ENCODE measurements around the gene PFKFB2.

The PFKFB2 gene

GRCh38 chr1:207052911-207053769 lies at the start of gene PFKFB2:
PFKFB2 (plus strand) TSS chr1:207053275; CDS start chr1:207054718, 1,443 bp downstream.
- peak; percentile 79 to 84 for DNase-seq (ENCODE audit: low read depth in 2 of 2)

DNA sequence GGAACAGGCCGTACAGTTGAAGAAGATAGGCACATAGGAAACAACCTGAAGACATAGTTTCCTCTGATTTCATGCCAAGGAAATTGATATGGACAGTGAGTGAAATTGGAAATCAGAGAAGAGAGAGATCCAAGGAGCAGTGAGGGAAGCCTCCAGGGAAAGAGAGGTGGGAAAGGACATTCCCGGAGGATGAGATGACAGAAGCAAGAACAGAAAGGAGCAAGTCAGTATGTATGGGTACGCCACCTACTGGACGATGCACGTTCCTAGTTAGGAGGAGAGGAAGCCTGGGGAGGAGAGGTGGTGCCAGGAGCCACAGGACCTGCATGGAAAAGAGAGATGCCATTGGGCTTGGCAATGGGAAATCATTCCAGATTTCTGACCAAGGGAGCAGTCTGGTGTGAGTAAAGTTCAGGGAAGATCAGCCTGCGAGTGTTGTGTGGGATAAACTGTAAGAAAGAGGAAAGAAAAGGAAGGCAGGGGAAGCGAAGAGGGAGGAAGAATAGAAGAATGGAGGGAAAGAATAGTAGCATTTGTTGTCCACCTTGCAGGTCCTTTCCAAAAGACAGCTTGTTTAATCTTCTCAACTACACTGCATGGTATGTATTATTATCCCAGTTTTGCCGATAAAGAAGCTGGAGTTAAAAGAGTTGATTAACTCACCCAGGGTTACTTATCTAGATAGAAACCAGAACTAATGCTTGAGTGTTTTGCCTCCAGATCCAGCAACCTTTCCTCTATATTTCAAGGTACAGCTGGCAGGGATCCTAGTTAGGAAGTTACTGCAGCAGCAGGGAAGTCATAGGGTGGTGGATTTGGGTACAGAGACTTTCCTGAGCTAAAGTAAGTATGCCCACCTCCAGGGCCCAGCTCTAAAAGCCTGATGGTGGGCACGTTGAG lies 47.9 kb upstream of the PFKFB2 start:
- peak; percentile 25 to 27 for DNase-seq (ENCODE audit: low read depth in 2 of 2)

- no peak for DNase-seq (ENCODE audit: low read depth in 2 of 2)
These were observed 47.0 kb upstream of the PFKFB2 start for GRCh38 chr1:207006083-207006482.

- DNase-seq (ENCODE audit: low read depth in 2 of 2), result no peak
These were observed 46.2 kb upstream of the PFKFB2 start for GRCh38 chr1:207006914-207007313.

DNA sequence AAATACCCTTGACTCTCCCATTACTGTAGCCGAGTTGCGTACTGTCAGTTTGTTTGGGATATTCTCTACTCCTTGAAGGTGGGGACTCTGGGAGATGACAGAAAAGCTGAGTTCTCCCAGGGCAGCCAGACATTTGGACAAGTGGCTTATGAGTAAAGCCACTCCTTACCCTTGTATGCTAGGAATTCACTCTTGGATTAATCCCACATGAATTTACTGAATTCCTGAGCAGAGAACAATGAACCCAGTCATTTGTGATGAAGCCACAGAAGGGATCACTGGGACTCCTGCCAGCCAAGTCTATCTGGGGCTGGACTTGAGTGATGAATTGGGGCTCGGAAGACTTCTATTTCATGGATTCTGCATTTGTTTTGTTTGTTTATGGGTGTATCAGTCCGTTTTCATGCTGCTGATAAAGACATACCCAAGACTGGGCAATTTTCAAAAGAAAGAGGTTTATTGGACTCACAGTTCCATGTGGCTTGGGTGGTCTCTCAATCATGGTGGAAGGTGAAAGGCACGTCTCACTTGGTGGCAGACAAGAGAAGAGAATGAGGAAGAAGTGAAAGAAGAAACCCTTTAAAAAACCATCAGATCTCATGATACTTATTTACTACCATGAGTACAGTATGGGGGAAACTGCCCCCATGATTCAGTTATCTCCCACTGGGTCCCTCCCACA lies 45.6 kb upstream of the PFKFB2 start:
- DNase-seq (ENCODE audit: low read depth in 2 of 2), result peak; percentile 89

- DNase-seq (ENCODE audit: low read depth in 2 of 2), result no peak
These were observed 43.8 kb upstream of the PFKFB2 start for GRCh38 chr1:207009182-207009850.

DNA sequence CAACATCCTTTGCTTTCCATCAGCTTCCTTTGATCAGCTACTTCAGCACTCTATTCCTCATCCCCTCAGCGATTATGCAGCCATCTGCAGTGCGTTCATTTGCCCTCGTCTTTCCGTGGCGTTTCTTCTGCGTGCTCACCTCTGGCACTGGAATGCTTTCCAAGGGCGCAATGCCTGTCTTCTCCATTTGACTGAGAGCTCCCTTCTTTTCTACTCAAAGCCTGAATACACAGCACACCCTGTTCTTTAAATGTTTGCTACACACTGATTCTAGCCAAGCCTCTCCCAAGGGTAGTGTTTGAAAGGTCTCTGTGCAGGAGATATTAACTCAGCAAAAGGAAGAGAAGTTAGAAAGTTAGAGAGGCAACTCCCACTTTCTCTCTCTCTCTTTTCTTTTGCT lies 43.1 kb upstream of the PFKFB2 start:
- no peak for DNase-seq (ENCODE audit: low read depth in 2 of 2)

GRCh38 chr1:207010726-207011125 lies 42.3 kb upstream of the PFKFB2 start:
- no peak for DNase-seq (ENCODE audit: low read depth in 2 of 2)

GRCh38 chr1:207013321-207014085 lies 39.6 kb upstream of the PFKFB2 start:
- no peak for DNase-seq (ENCODE audit: low read depth in 2 of 2)

GRCh38 chr1:207014728-207015127 lies 38.3 kb upstream of the PFKFB2 start:
- DNase-seq (ENCODE audit: low read depth in 2 of 2), result no peak

DNA sequence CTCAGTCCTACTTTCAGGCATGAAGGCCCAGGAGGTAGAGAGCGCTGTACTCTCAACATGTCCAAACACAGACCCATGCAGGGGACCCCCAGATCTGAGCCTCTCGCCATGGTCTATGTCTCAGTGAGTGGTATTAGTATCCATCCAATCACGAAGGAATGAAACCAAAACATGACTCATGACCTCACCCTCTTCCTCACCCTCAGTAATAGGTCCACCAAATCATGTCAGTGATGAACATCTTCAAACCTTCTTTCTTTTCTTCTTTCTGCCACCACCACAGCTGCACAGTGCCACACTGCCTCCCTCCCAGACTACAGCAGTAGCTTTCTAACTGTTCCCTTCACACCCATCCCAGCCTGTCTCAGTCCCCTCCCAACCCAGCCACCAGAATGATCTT lies 37.3 kb upstream of the PFKFB2 start:
- no peak for DNase-seq (ENCODE audit: low read depth in 2 of 2)

- no peak for DNase-seq (ENCODE audit: low read depth in 2 of 2)
These were observed 35.2 kb upstream of the PFKFB2 start for GRCh38 chr1:207017615-207018559.

DNA sequence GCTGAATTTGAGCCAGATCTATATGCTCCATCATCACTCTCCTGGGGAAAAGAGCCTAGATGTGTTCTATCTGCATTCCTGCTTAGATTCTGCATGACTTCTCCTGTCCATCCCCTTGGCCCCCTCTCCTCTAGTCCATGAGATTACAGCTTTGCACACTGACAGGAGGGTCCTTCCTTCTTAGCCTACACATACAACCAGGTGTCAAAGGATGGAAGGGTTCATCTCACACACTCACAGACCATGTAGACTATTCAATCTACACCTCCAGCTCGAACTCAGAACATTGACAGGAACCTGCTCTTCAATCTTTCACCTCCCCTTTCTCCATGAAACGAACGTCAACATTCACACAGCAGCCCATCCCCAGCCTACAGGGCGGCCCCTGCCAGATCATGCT lies 34.4 kb upstream of the PFKFB2 start:
- DNase-seq (ENCODE audit: low read depth in 2 of 2), result no peak

DNA sequence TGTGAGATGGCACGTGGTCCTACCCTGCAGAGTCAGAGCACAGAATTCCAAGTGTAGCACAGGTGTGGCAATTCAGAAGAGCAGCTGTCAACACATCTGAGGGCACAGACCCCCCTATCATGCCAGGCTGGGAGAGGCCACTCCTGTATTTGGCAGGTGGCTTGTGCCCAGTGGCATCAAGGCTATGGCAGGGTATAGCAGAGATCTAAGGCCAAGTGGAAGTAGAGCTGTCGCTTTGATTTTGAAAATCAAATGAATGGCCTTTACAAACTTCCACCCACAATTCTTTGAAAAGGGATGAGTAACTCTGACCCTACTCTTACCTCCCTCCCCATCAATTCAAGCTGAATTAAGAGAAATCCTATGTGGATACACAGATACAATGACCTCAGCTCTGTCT lies 33.9 kb upstream of the PFKFB2 start:
- DNase-seq (ENCODE audit: low read depth in 2 of 2), result no peak

GRCh38 chr1:207019661-207020060 lies 33.4 kb upstream of the PFKFB2 start:
- no peak for DNase-seq (ENCODE audit: low read depth in 2 of 2)

DNA sequence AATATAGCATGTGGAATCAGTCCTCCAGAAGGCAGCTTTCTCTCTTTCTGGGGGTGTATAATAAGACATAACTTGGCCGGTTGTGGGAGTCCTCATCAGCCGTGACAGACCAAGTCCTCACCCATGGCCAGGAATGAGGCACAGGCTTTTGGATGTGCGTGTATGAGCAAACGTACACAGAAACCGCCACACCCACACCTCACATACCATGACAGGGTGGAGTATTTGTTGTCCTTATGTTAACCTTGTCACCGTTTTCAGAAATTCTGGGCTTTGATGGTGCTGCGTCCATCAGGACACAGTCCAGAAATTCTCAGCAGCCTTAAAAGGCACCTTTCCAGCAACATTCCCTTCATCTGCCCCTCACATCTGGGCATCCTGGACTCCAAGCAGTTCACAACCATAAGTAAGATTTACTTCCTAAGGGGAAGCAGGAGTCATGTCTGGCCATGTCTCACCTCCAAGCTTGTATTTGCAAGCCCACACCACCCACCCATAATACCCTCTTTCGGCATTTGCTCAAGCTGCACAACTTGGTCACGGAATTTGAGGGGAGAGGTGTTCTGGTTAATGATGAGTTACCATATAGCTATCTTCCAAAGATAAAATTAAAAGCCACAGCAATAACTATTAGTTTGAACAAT lies 32.9 kb upstream of the PFKFB2 start:
- no peak for DNase-seq (ENCODE audit: low read depth in 2 of 2)

- no peak for DNase-seq (ENCODE audit: low read depth in 2 of 2)
These were observed 32.4 kb upstream of the PFKFB2 start for GRCh38 chr1:207020709-207021107.

DNA sequence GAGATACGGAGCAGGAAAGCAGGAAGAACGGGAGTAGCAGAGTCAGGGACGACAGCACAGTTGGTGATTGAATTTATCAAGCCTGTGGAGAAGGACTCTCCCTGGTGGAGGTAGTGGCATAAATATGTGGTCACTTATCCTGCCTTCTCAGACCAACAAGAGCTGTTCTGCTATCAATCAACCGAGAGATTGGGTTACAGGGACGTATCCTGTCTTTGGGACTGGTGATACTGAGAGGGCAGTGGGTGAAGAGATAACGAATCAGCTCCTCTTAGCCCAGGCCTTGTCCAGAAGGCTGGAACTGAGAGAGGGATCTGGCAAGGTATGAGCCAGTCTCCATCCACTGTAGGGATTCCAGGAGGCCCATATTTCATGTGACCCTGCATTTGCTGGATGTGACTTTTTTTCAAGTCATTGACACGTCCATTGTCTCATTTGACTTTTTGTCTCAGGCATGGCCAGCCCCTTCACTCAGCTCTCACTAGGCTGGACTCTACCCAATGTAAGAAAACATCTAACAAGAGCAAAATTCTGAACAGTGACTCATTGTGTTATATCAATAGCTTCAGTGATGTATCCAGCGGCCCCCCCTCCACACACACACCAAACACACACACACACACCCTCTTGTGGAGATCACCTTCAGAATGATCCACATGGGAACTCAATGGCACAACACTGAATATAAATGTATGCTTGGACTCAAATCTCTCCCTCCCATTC lies 31.8 kb upstream of the PFKFB2 start:
- no peak for DNase-seq (ENCODE audit: low read depth in 2 of 2)

Data from fibroblast of skin of left biceps (primary cell).